Activated CD8-positive, alpha-beta T cell treated with anti-CD3 and anti-CD28 coated beads, Interleukin-2, amount 10 ng/mL, durations not matched to agents 7 days and 5 days (primary cell): ENCODE measurements around the gene RSPH9. TPM values are rescaled to one million over a fixed set of nuclear protein-coding genes. Genes with fewer than 3 reads are reported as not detected.

ENCODE experiments used
- ATAC-seq: fragments of 150-1000 bp; cut with Tn5 transposase; one replicate; pipeline ENCODE4 v1.10.0; 2021; ENCODE audit warnings: moderate library complexity
- CTCF ChIA-PET: fragments of 350-600 bp; sonication (Branson Sonifier 250); formaldehyde crosslinking; loops from one replicate; lab custom pipeline; 2021; ENCODE audit warnings: antibody characterized with exemption; lab: Charles Lee
- POLR2A ChIA-PET: fragments of 350-600 bp; sonication (Branson Sonifier 250); formaldehyde crosslinking; loops from one replicate; lab custom pipeline; 2021; ENCODE audit warnings: antibody characterized with exemption; lab: Charles Lee
- DNase-seq: peaks from one replicate; pipeline ENCODE4 v3.0.0-alpha.2; 2020
- H3K27ac Mint-ChIP-seq: one replicate; pipeline ENCODE4 v1.8.0; 2021; ENCODE audit warnings: mild to moderate bottlenecking, mixed read lengths
- H3K27me3 Mint-ChIP-seq: one replicate; pipeline ENCODE4 v1.8.0; 2021; ENCODE audit warnings: low read depth, mixed read lengths
- H3K36me3 Mint-ChIP-seq: one replicate; pipeline ENCODE4 v1.8.0; 2021; ENCODE audit warnings: low read depth, mixed read lengths
- H3K4me1 Mint-ChIP-seq: one replicate; pipeline ENCODE4 v1.8.0; 2021; ENCODE audit warnings: low read depth, mixed read lengths
- H3K4me3 Mint-ChIP-seq: one replicate; pipeline ENCODE4 v1.8.0; 2021; ENCODE audit warnings: mild to moderate bottlenecking, mixed read lengths
- H3K9me3 Mint-ChIP-seq: one replicate; pipeline ENCODE4 v1.8.0; 2022; ENCODE audit warnings: mixed read lengths; ENCODE audit not compliant: insufficient read depth
- total RNA-seq, 2 experiments: library from RNA; stranded (reverse); gene quantifications; one replicate each; pipeline ENCODE4 v1.2.3, GENCODE V29; 2021

The RSPH9 gene
- total RNA-seq, 2 experiments from 2014 or later, result not detected

DNA sequence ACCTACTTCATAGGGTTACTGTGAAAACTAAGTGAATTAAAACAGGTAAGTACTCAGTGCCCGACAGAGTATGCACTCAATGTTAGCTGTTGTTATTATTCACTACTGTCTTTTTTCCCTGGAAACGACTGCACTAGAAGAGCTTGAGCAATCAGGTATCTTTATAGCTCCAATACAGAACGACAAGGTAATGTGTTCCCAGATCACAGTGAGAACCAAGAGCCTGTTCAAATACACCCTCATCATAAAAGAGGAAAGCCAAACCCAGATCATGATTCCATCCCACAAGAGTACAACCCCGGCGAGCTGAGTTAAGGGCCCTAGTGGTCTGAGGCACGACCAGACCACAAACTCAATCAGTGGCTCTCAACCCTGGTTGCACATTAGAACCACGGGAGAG is 32.9 kb downstream of the RSPH9 start:
- H3K27ac Mint-ChIP-seq, result no peak overlapping the region
- no peaks in the 10 kb centered on the region for H3K9me3 Mint-ChIP-seq
- ChIA-PET CTCF (interaction anchor here (1.0 to 1.8 kb wide), 2 partner anchors 10 to 92 kb away, joined by 5 to 10 read pairs; partner anchors contain the start of gene VEGFA), POLR2A (no interaction called here)
- ATAC-seq (no peak), DNase-seq (no peak)
- H3K4me3 Mint-ChIP-seq, result no peak overlapping the region
- H3K4me1 Mint-ChIP-seq, result peaks cover 16% of the 10 kb centered on the region
- H3K27me3 Mint-ChIP-seq, result no peaks in the 10 kb centered on the region
- H3K36me3 Mint-ChIP-seq, result peaks cover 43% of the 10 kb centered on the region

DNA sequence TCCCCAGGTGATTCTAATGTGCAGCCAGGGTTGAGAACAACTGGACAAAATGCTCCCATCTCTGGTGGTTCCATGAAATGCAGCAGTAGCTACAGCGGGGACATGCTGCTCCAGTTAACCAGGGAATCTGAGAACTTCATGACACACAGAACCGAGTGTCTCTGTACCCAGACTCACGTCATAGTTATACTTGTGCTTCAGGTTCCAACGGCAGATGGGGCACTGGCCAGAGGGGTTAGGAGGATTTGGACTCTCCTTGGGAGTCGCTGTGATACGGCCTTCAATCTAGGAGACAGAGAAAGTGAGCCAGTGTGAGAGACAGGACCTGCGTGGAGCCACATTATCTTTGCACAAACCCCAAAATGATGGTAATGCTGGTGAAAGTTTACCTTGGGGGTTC is 33.5 kb downstream of the RSPH9 start:
- H3K9me3 Mint-ChIP-seq, result no peaks in the 10 kb centered on the region
- peaks cover 18% of the 10 kb centered on the region for H3K4me1 Mint-ChIP-seq
- ATAC-seq (no peak), DNase-seq (no peak)
- no peaks in the 10 kb centered on the region for H3K27me3 Mint-ChIP-seq
- H3K27ac Mint-ChIP-seq, result no peak overlapping the region
- CTCF ChIA-PET, result interaction anchor here (1.0 to 1.8 kb wide), 3 partner anchors 10 to 92 kb away, joined by 3 to 10 read pairs (median 5); partner anchors contain the start of gene VEGFA
- H3K4me3 Mint-ChIP-seq, result no peak overlapping the region
- peaks cover 43% of the 10 kb centered on the region for H3K36me3 Mint-ChIP-seq
- POLR2A ChIA-PET, result no interaction called here

DNA sequence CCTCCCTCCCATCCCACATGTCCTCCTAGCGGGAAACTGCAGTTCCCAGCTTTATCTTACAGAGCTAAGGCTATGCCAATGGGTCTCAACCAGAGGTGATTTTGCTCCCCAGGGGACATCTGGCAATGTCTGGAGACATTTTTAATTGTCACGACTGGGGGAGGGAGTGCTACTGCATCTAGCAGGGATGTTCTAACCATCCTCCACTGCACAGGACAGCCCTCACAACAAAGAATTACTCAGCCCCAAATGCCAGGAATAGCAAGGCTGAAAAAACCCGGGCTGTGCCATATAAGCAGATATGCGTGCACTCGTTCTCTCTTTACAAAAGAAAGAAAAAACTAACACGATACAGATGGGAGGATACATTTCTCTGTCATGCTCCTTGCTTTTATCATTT is 34.2 kb downstream of the RSPH9 start:
- no peak for ATAC-seq
- ChIA-PET POLR2A (no interaction called here), CTCF (interaction anchor here (0.7 to 1.1 kb wide), 2 partner anchors 11 to 392 kb away, joined by 3 read pairs; no protein-coding TSS in a partner anchor)
- DNase-seq, result no peak
- Mint-ChIP-seq H3K27ac (no peak overlapping the region), H3K27me3 (no peaks in the 10 kb centered on the region), H3K9me3 (no peaks in the 10 kb centered on the region), H3K4me3 (no peak overlapping the region), H3K36me3 (peaks cover 42% of the 10 kb centered on the region), H3K4me1 (peaks cover 24% of the 10 kb centered on the region)

DNA sequence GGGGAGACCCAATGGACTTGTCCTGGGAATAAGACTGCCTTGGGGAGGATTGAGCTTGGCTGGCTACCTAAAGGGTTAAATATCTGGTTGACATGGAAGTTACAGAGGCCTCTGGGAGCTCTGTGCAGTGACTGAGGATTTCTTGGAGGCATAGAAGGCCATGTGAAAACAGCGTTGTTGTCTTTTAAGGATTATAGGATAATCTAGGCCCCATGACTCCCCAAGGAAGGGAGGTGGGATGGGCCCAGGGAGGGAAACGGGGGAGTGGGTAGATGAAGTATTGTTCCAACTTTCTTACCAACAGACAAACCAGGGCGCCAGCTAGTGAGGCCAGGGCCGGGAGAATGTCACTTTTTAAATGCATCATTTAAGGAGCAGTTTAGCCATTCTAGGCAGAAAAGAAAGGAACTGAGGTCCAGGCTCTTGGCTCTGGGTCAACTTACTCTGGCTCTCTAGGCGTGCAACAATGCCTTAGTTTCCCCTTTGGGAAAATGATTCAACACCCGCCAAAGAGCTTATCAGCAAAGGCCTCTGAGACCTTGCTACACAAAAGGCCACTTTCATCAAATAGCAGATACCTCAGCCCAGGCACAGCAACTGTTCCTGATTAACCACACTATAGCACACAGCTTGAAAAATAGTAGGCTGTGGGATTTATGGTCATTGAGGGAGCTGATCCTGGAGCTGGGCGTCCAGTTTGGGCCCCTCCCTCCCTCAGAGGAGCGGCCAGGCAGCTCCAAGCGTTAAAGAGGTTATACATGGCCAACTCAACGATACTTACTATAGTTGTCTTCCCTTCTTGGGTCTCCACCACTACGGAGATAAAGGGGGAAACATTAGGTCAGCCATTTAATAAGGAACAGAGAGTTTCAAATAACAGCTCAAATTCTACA is 35.7 kb downstream of the RSPH9 start:
- ATAC-seq, result no peak

DNA sequence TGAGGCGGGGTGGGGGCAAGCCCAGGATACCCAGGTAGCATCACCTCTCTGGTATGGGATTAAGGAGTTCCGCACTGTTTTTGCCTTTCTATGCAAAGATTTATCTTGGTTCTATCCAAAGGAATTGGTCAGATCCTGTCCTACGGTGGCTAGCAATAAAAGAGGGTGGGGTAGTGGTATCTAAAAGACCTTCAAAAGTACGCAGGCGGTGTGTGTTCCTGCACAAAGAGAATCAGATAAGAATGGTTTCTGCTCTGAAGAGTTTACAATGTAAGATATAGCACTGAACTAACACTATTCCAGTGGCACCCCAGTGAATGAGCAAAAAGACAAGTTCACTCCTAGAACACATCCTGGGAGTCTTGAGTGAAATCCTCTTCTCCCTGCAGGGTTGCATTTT is 36.5 kb downstream of the RSPH9 start:
- Mint-ChIP-seq H3K36me3 (peaks cover 31% of the 10 kb centered on the region), H3K4me1 (peaks cover 44% of the 10 kb centered on the region), H3K9me3 (no peaks in the 10 kb centered on the region), H3K27ac (no peak overlapping the region), H3K27me3 (no peaks in the 10 kb centered on the region), H3K4me3 (no peak overlapping the region)
- no peak for ATAC-seq
- DNase-seq, result no peak
- POLR2A ChIA-PET, result no interaction called here
- CTCF ChIA-PET, result interaction anchor here (1.2 to 2.7 kb wide), 3 partner anchors 13 to 393 kb away, joined by 3 to 8 read pairs (median 7); no protein-coding TSS in a partner anchor

More for the DNA sequence above, 35.7 kb downstream of the RSPH9 start:
- H3K27me3 Mint-ChIP-seq, result no peaks in the 10 kb centered on the region
- no peak for DNase-seq
- H3K27ac Mint-ChIP-seq, result no peak overlapping the region
- ChIA-PET CTCF (interaction anchor here (1.4 to 2.7 kb wide), 3 partner anchors 10 to 394 kb away, joined by 5 to 8 read pairs (median 7); no protein-coding TSS in a partner anchor), POLR2A (no interaction called here)
- no peaks in the 10 kb centered on the region for H3K9me3 Mint-ChIP-seq
- peaks cover 36% of the 10 kb centered on the region for H3K4me1 Mint-ChIP-seq
- H3K36me3 Mint-ChIP-seq, result peaks cover 31% of the 10 kb centered on the region
- H3K4me3 Mint-ChIP-seq, result no peak overlapping the region

DNA sequence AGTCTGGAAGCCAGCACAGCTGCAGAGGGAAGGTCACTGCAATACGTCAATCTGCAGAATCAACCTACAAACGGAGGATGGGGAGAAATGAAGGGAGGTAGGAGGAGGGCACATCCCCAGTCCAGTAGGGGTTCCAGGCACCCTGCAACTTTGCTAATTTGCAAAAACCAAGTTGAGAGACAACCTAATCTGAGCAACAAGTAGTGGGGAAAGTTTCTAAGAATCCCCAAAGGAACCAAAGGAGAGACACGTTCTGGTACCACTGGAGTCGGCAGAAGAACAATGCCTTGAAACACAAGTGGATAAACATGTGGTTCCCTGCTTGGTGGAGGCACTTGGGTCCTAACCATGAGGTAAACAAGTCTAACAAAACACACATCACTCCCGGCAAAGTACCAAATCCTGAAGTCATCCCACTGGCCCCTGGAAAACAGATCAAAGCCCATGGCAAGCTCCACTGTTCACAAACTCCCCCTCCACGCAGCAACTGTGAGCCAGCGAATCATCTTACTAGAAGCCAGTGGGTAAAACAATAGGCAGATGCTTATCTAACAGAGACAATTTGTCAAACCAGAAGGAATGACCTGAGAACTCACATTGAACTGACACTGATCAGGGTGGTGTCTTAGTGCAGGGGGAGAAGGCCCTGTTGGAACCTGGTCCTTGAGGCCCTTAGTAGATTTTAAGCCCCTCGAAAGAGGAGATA is 38.0 kb downstream of the RSPH9 start:
- no peaks in the 10 kb centered on the region for H3K9me3 Mint-ChIP-seq
- ChIA-PET POLR2A (no interaction called here), CTCF (interaction anchor here (1.2 kb wide), 1 partner anchor 15 kb away, joined by 3 read pairs; no protein-coding TSS in a partner anchor)
- no peaks in the 10 kb centered on the region for H3K27me3 Mint-ChIP-seq
- peaks cover 31% of the 10 kb centered on the region for H3K36me3 Mint-ChIP-seq
- no peak for DNase-seq
- ATAC-seq, result no peak
- H3K27ac Mint-ChIP-seq, result no peak overlapping the region
- H3K4me3 Mint-ChIP-seq, result no peak overlapping the region
- peaks cover 54% of the 10 kb centered on the region for H3K4me1 Mint-ChIP-seq

DNA sequence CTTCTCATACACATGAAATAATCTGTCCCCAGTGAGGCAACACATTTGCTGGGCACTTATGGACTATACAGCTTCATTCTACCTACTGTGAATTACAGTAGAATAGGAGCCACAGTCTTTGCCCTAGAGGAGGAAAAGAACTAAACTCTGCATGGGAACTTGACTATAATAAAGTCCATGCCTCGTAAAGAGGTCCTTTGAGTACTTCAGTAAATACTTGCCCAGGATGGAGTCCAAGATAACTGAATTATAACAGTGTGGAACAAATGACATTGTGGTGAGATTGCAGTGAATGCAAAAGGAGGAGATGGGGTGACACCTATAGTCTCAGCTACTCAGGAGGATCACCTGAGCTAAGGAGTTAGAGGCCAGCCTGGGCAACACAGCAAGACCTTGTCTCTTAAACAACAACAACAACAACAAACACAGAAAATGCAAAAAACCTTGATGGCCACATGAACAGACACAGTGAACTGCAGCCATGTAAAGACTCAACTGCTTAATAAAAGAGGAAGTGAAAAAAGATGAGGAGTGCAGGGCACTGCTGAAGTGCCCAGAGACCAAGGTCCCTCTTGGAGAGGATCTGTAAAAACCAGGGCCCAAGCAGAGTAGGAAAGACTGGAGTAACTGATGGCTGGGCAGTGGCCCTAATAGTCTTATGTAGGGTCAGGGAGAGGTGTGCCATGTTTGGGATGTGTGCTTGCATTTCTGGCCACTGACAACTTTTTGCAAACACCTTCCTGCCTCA is 39.0 kb downstream of the RSPH9 start:
- no peaks in the 10 kb centered on the region for H3K27me3 Mint-ChIP-seq
- ATAC-seq (no peak), DNase-seq (no peak)
- H3K4me3 Mint-ChIP-seq, result no peak overlapping the region
- no peaks in the 10 kb centered on the region for H3K9me3 Mint-ChIP-seq
- peaks cover 53% of the 10 kb centered on the region for H3K4me1 Mint-ChIP-seq
- ChIA-PET CTCF (interaction anchor here (7.0 kb wide), 1 partner anchor 15 kb away, joined by 71 read pairs; no protein-coding TSS in a partner anchor), POLR2A (no interaction called here)
- H3K36me3 Mint-ChIP-seq, result peaks cover 24% of the 10 kb centered on the region
- no peak overlapping the region for H3K27ac Mint-ChIP-seq

DNA sequence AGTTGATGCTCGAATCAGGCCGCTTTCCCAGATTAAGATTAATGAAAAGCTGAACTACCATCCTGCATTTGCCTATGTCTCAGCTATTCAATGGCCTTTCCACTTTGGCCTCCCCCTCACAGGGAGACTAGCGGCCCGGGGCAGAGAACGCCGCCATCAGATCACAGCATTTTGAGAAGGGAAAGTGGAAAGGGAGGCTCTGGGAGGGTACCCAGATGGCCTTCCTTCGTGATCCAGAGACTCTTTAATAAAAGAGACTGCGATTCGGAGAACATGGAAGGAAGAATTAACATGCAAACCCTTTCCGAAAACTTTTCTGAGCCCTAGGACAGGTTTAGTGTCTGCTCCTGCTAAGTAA is 42.2 kb downstream of the RSPH9 start:
- Mint-ChIP-seq H3K4me3 (peak overlapping the region; percentile 95), H3K9me3 (no peaks in the 10 kb centered on the region), H3K36me3 (peaks cover 14% of the 10 kb centered on the region), H3K4me1 (peaks cover 46% of the 10 kb centered on the region), H3K27me3 (no peaks in the 10 kb centered on the region), H3K27ac (peak overlapping the region; percentile 89)
- ChIA-PET POLR2A (interaction anchor here (0.7 to 1.9 kb wide), 2 partner anchors 19 to 560 kb away, joined by 3 to 5 read pairs; partner anchors contain the start of gene HSP90AB1), CTCF (interaction anchor here (0.7 to 7.0 kb wide), 4 partner anchors 15 to 83 kb away, joined by 3 to 71 read pairs (median 4); partner anchors contain the start of gene VEGFA)
- DNase-seq, result no peak
- ATAC-seq, result peak; percentile 7

DNA sequence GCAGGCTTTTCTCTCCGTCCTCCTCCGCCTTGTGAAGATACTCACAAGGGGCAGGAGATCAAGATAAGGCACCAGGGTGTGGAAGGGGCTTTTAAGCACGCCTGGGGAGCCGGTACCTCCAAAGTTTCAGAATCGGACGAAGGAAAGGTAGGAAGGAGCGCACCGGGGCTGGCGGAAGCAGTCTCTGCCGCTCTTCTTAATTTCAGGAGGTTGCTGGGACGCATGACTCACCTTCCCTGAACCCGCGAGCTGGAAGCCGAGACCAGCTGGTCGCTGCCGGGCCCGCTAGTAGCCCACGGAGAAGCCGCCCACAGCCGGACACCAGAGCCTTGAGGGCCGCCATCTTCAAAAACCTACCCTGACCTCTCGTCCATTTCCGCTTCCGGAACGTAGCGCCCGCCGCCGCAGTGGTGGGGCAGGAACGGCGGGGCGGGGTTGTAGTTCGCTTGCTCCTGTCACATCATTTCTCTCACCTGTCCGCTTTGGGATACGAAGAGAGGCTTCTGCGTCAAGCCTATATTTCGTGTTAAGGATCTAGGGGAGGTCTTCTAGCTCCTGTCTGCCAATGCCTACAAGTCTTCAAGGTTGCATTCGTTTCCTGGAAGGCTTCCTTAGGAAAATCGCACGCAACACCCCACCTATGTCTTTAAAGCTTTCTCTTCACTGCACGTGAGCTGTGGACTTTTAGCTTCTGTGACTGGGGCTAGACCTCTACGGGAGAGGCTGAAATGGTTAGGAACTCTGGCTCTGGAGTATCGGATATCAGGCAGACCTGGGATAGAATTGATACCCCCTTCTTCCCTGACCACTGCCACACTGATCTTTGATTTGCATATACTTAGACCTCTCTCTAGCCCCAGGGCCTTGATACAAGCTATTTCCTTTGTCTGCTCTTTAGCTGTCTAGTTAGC is 42.9 kb downstream of the RSPH9 start, which contains the start of gene MRPS18A:
Gene MRPS18A, minus strand, starts transcription at position 355 of the 911 bp plus-strand sequence. Its CDS starts 12 bp downstream, at position 343.
- Mint-ChIP-seq H3K9me3 (no peaks in the 10 kb centered on the region), H3K27me3 (no peaks in the 10 kb centered on the region), H3K36me3 (peaks cover 11% of the 10 kb centered on the region), H3K4me3 (peak within 1 kb of the TSS; percentile 95), H3K27ac (peak within 1 kb of the TSS; percentile 89), H3K4me1 (peaks cover 44% of the 10 kb centered on the region)
- peak; percentile 88 for DNase-seq
- ChIA-PET CTCF (interaction anchor here (1.1 to 7.0 kb wide), 5 partner anchors 19 to 392 kb away, joined by 3 to 71 read pairs (median 6); partner anchors contain the start of gene VEGFA), POLR2A (interaction anchor here (1.9 kb wide), 1 partner anchor 20 kb away, joined by 5 read pairs; no protein-coding TSS in a partner anchor)
- ATAC-seq, result peak; percentile 99

DNA sequence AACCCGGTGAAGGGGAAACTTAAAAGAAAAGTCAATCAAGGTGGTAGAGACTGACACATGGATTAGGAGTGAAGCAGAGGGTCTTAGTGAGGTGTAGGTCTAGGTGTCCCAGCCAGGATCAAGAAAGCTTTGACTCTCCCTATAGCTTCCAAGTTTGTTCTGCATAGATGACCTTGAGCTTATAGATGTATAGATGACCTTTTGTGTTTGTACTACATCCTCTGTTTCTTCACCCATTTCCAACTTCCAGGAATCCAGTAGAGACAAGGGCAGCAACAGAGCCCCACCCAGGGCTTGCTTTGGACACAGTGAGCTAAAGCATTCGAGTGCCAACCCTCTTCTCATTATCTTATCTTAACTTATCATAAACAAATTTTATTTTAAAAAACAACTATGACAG is 44.6 kb downstream of the RSPH9 start:
- Mint-ChIP-seq H3K27ac (no peak overlapping the region), H3K27me3 (peaks cover 2% of the 10 kb centered on the region), H3K4me3 (no peak overlapping the region), H3K4me1 (peaks cover 33% of the 10 kb centered on the region), H3K9me3 (no peaks in the 10 kb centered on the region), H3K36me3 (peaks cover 8% of the 10 kb centered on the region)
- DNase-seq, result no peak
- ChIA-PET POLR2A (no interaction called here), CTCF (interaction anchor here (1.0 to 7.0 kb wide), 5 partner anchors 8 to 80 kb away, joined by 3 to 71 read pairs (median 3); partner anchors contain the start of gene VEGFA)
- no peak for ATAC-seq
